HL-60/S4 (cell line): ENCODE measurements around the gene CCDC12.

Experiments used
- in situ Hi-C: fragments of 300-500 bp; cut with MboI; formaldehyde crosslinking; loops from 2 replicates; pipeline ENCODE4 v1.14.3; 2022; ENCODE audit warnings: low sequenced_read_pairs

Gene CCDC12

GRCh38 chr3:46942076-46942475 lies 34.5 kb downstream of the CCDC12 start:
- in situ Hi-C loops, result no loop called here

- in situ Hi-C loops, result no loop called here
These were observed 36.7 kb downstream of the CCDC12 start for GRCh38 chr3:46939578-46940445.

DNA sequence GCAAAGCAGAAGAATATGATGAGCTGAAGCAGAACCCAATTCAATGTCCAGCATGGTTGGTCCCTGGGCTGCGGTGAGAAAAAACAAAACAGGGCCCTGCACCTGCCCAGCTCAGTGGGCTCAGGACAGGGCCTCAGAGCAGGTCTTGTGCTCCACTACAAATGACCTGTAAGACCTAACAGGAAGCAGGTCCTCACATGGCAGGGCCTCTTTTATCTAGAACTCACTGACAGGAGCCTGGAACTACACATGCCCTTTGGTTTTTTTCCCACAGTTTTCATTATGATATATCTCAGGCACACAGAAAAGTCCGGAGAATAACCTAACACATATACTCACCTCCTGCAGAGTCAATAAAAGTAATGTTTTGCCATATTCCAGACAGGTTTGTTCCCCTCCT lies 38.4 kb downstream of the CCDC12 start:
- in situ Hi-C loops, result no loop called here

DNA sequence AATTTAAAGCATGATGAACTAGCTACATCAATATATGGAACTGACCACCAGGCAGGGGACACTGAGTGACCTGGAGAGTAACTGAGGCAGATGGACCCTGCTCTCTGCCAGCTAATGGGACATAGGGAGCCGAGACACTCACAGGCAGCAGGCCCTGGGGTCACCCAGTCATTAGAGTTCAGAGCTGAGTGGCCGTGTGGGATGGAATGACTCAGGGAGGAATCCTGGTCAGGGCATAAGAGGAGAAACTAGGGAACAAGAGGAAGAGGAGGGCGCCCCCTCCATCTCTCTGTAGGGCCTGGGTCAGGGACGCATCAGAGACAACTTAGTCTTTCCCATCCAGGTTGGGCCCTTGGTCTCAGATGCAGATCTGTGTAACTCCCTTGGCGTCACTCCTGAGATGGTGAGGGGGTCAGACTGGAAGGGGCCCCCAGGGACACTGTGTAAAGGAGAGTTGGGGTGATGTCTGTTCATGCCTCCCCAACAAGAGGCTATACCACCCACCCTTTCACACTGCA lies 39.8 kb downstream of the CCDC12 start:
- in situ Hi-C loops, result no loop called here

GRCh38 chr3:46935989-46936558 lies 40.5 kb downstream of the CCDC12 start:
- in situ Hi-C loops, result no loop called here

DNA sequence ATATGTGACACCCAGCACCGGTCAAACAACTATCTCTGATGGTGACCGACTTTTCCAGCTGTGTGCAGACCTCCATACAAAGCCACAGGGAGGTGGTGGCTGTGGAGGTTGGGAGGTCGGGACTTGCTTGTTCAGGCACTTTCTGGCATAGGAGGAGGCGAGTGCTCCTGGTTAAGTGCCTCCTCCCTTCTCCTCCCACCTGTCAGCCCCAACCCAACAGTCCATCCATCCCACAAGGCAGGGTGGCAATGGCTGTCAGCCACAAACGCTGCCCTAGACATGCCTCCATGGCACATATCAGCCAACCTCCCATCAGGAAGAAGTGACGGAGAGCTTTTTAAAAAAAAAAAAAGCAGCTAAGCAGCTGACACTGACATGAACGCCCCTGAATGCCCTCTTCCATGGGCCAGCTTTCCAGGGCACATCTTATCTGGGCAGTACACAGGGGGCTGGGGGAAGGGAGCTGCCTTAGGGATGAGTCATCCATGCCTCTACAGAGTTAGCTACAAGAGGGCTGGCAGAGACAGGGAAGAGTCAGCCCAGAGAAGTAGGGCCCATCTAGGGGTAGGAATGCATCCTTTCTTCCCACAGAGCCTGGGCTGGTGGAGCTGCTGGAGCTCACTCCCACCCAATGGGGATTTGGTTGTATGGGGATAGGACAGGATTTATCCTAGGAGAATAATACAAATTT lies 41.2 kb downstream of the CCDC12 start:
- in situ Hi-C loops, result no loop called here

DNA sequence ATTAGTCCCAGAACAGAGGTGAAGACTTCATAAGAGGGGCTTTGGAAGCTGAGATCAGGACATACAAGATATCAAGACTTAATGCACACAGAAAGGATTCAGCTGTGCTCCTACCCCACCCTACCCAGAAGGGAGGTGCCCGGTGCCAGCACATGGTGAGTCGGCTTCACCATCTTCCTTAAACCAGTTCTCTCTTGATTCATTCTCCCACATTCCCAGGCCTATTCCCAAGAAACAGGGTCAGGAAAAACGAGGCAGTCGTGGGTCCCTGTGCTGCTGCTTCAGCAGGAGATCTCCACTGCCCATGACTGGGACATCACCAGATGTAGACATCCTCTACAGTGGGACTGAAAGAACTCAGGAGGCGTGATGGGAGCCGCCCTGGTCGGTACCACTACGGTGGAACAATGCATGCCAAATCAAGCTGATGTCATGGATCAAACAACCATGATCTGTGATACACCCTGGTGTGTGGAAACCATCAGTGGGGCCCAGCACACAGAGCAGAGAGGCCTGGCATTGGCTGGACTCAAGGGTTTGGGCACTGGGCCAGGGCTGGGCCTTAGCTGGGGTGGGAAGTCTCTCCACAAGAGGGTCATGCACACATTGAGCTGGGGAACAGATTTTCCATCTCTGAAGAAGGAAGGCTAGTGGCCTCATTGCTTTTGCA lies 41.9 kb downstream of the CCDC12 start:
- in situ Hi-C loops, result no loop called here

GRCh38 chr3:46934072-46934471 lies 42.5 kb downstream of the CCDC12 start:
- in situ Hi-C loops, result no loop called here

GRCh38 chr3:46933261-46933660 lies 43.3 kb downstream of the CCDC12 start:
- in situ Hi-C loops, result no loop called here

DNA sequence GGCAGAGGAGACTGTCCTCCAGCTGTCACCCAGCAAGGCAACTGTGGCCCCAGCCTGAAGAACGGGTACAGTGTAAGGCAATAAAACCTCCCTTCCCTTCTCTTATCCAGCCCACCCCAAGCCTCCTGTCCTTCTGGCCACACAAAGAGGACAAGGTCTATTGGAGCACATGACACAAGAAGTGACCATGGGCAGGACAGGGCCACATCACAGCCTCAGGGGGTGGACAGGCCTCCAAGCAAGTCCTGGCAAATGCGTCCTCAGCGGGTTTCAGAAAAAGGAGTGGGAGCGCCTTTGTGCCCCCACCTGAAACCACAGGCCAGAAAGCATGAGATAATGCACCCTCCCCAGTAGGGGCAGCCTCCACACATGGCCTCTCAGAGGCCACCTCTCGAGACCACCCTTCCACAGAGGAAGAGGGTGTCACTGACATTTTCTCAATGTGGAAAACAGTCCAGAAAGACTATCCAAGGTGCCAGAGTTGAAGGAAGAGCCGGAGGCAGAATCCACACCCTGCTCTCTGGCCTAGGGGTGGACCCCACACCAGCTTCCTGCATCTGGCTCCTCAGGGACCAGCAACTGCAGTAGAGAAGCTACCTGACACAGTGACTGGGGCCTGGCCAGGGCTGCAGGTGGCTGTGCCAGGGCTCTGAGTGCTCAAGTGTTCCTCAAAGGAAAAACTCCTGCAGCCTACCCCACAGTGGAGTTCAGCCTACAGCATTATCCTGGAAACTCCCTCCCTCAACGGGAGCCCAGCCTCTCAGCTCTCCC lies 43.9 kb downstream of the CCDC12 start:
- in situ Hi-C loops, result no loop called here

GRCh38 chr3:46931631-46932331 lies 44.8 kb downstream of the CCDC12 start:
- in situ Hi-C loops, result no loop called here

GRCh38 chr3:46930945-46931403 lies 45.6 kb downstream of the CCDC12 start:
- in situ Hi-C loops, result no loop called here

DNA sequence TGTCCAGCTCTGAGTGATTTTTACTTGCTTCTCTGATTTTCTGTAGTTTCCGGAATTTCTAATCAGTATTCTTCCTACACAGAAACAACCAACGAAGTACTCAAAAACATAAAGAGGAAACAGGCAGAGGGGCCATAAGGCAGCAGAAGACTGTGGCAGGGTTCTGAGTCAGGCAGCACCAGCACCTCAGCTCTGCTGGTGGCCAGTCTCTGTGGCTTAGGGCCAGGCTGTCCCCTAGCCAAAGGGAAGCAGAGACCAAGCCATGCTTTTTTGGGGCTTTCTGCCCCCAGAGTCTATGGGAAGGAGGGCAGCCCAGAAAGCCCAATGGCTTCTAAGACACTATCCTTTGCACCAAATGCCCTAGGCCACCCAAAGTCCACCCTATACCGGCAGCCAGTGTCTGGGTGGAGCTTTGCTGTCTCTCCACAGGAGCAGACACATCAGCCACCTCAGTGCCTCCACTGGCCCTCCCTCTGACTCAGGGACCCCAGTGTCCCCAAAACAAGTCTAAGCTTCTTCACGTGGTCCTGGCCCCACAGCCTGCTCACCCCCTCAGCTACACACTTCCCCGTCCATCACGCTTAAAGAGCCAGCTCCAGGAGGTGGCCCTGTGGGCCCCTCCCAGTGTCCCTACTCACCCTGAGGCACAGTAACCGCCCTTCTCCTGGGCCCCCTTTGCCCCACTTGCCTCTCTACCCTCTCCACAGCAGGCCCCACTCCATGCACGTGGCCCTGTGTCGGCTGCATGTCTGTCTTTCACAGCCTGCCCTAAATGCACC lies 46.2 kb downstream of the CCDC12 start:
- in situ Hi-C loops, result no loop called here

DNA sequence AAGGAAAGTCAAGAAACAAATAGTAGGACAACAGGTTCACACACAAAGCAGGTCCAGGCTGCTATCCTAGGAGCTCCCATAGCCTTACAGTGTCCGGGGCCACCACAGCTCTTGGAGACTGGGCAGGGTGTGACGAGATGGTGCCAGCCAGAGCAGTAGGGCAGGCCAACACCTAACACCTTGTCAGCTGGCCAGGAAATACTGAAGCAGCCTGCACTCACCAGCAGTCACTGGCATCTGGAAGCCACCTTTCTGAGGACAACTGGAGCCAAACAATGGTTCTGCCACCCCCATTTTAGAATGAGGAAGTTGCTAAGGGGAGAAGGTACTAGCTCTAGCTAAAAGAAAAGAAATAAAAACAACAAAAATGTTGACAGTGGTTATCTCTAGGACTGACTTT lies 47.2 kb downstream of the CCDC12 start:
- in situ Hi-C loops, result no loop called here

DNA sequence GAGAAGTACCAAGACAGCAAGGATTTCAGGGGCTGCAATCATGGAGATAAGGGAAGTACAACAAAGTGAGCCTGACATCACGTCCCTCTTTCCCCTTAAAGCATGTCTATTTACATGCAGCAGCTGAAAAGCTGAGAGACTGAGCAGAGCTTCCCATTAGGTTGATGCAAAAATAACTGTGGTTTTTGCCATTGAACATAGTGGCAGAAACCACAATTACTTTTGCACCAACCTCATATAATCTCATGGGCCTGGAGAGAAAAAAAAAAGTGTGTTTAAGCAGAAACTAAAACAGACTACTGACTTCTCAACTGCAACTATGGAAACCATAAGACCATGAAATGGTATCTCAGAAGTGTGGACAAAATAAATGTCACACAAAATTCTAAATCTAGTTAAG lies 48.3 kb downstream of the CCDC12 start:
- in situ Hi-C loops, result no loop called here

DNA sequence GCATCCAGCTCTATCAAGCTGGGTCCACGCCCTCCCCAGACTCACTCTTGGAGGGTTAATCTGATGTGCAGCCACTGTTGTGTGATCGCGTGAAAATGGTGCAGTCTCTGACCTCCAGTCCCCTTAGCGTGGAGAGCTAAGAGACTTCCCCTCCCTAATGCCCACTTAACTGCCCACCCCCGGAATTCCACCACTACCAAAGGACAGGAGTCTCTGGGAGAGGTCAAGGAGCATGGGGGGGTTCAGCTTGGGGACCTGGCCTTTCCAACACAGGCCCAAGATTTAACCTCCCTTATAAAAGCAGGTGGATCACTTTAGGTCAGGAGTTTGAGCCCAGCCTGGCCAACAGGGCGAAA lies 48.8 kb downstream of the CCDC12 start:
- in situ Hi-C loops, result no loop called here

- in situ Hi-C loops, result no loop called here
These were observed 49.5 kb downstream of the CCDC12 start for GRCh38 chr3:46926871-46927717.

DNA sequence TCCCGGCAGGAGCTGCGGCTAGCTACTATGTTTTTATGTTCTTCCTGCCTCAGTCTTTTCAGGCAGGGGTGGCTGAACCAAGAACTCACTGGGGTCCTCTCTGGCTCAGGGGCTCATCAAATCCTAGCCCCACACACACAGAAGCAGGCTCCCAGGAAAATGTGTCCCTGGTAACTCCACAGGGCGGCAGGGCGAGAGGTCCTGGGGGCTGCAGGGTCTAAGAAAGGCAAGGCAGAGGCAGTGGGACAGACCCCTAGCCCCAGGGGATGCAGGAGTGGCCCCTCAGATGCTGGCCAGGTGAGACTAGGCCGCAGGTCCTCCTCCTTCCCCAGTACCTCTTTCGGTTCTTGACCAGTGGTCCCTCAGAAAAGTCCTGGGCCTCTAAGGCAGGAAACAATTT lies 50.1 kb downstream of the CCDC12 start:
- in situ Hi-C loops, result no loop called here
